Kidney capillary endothelial cell (primary cell): ENCODE data around the gene PIGH.
"Not testable (repeated sequence)": the region's sequence is repeated elsewhere in the genome, so short reads cannot be mapped to it uniquely, and the experiment has no call there.

Experiments
- DNase-seq: peaks from one replicate; pipeline ENCODE4 v3.0.0-alpha.2; 2018; ENCODE audit warnings: low spot score

The PIGH gene

GRCh38 chr14:67599698-67600561, at the start of gene PIGH:
TSS of gene PIGH (minus strand) at chr14:67600268. CDS start at chr14:67600203, 65 bp downstream.
- DNase-seq: peak; percentile 71

- DNase-seq: no peak
These were observed 46.1 kb upstream of the PIGH start for GRCh38 chr14:67646131-67646530.

- DNase-seq: no peak
These were observed 45.3 kb upstream of the PIGH start for GRCh38 chr14:67645414-67645813.

- no peak for DNase-seq
These were observed 44.4 kb upstream of the PIGH start for GRCh38 chr14:67644428-67644827.

GRCh38 chr14:67643713-67644112, 43.6 kb upstream of the PIGH start:
- DNase-seq: no peak

GRCh38 chr14:67641902-67642749, 42.1 kb upstream of the PIGH start:
- no peak for DNase-seq

- DNase-seq: no peak
These were observed 41.4 kb upstream of the PIGH start for GRCh38 chr14:67641480-67641879.

GRCh38 chr14:67638642-67639041, 38.6 kb upstream of the PIGH start:
- DNase-seq: no peak

GRCh38 chr14:67636361-67636919, 36.4 kb upstream of the PIGH start:
- DNase-seq: peak; percentile 40

GRCh38 chr14:67633451-67634147, 33.5 kb upstream of the PIGH start:
- DNase-seq: no peak

GRCh38 chr14:67630938-67631337, 30.9 kb upstream of the PIGH start:
- DNase-seq: no peak

GRCh38 chr14:67630186-67630585, 30.1 kb upstream of the PIGH start:
- no peak for DNase-seq

- no peak for DNase-seq
These were observed 27.5 kb upstream of the PIGH start for GRCh38 chr14:67627519-67627918.

- DNase-seq: not testable (repeated sequence)
These were observed 26.1 kb upstream of the PIGH start for GRCh38 chr14:67626131-67626530.

- peak; percentile 65 for DNase-seq
These were observed 23.0 kb upstream of the PIGH start for GRCh38 chr14:67623114-67623513.

- peak; percentile 87 for DNase-seq
These were observed 22.6 kb upstream of the PIGH start for GRCh38 chr14:67622675-67623074.

- DNase-seq: no peak
These were observed 20.2 kb upstream of the PIGH start for GRCh38 chr14:67620217-67620785.

- peak; percentile 89 for DNase-seq
These were observed 19.6 kb upstream of the PIGH start, which contains the start of gene ARG2 for GRCh38 chr14:67619446-67620216. TSS of gene ARG2 (plus strand) at chr14:67619920. CDS start at chr14:67619978, 58 bp downstream.

- peak; percentile 77 for DNase-seq
These were observed 18.6 kb upstream of the PIGH start for GRCh38 chr14:67618617-67619063.

- no peak for DNase-seq
These were observed 10.4 kb upstream of the PIGH start for GRCh38 chr14:67610491-67610890.
